ENCODE data around the gene SRRM5. TPM values are rescaled to one million over a fixed set of nuclear protein-coding genes. Genes with fewer than 3 reads are reported as not detected.

SRRM5 gene
- total RNA-seq, 1 donor from 2014 or later: 0.30 TPM

DNA sequence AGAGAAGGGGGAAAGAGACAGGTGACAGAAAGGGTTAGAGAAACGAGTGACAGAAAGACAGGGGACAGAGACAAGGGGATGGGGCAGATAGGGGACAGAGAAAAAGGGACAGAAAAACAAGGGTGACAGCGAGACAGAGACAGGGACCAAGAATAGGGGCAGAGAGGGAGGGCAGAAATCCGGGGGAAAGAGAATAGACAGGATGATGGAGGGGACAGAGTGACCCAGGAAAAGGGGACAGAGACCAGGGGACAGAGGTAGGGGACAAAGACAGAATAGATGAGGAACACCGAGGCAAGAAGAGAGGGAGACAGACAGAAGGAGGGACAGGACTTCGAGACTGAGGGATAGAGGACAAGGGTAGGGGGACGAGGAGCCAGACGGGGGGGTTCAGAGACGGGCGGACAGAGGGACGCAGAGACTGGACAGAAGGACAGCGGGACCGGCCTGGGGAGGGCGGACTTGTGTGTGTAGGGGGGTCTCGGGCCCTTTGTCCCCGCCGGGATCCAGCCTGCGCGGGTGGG, 27.2 kb downstream of the SRRM5 start:
- DNase-seq: no peak
- H3K27me3 ChIP-seq (ENCODE audit: low read depth): peaks cover 57% of the 10 kb centered on the region
- TF ChIP-seq, protein P1, sequence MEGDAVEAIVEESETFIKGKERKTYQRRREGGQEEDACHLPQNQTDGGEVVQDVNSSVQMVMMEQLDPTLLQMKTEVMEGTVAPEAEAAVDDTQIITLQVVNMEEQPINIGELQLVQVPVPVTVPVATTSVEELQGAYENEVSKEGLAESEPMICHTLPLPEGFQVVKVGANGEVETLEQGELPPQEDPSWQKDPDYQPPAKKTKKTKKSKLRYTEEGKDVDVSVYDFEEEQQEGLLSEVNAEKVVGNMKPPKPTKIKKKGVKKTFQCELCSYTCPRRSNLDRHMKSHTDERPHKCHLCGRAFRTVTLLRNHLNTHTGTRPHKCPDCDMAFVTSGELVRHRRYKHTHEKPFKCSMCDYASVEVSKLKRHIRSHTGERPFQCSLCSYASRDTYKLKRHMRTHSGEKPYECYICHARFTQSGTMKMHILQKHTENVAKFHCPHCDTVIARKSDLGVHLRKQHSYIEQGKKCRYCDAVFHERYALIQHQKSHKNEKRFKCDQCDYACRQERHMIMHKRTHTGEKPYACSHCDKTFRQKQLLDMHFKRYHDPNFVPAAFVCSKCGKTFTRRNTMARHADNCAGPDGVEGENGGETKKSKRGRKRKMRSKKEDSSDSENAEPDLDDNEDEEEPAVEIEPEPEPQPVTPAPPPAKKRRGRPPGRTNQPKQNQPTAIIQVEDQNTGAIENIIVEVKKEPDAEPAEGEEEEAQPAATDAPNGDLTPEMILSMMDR (IDR thresholded peaks at IDR 0.05; ENCODE audit: borderline replicate concordance): no peak
- intact Hi-C loops (cut with micrococcal nuclease): no loop called here
- H3K36me3 ChIP-seq: no peaks in the 10 kb centered on the region
- H3K9me3 ChIP-seq (replicated peaks): no peaks in the 10 kb centered on the region
- H3K4me3 ChIP-seq: peak overlapping the region; percentile 69
- peaks cover 8% of the 10 kb centered on the region for H3K4me1 ChIP-seq
- H3K27ac ChIP-seq (replicated peaks): no peak overlapping the region

DNA sequence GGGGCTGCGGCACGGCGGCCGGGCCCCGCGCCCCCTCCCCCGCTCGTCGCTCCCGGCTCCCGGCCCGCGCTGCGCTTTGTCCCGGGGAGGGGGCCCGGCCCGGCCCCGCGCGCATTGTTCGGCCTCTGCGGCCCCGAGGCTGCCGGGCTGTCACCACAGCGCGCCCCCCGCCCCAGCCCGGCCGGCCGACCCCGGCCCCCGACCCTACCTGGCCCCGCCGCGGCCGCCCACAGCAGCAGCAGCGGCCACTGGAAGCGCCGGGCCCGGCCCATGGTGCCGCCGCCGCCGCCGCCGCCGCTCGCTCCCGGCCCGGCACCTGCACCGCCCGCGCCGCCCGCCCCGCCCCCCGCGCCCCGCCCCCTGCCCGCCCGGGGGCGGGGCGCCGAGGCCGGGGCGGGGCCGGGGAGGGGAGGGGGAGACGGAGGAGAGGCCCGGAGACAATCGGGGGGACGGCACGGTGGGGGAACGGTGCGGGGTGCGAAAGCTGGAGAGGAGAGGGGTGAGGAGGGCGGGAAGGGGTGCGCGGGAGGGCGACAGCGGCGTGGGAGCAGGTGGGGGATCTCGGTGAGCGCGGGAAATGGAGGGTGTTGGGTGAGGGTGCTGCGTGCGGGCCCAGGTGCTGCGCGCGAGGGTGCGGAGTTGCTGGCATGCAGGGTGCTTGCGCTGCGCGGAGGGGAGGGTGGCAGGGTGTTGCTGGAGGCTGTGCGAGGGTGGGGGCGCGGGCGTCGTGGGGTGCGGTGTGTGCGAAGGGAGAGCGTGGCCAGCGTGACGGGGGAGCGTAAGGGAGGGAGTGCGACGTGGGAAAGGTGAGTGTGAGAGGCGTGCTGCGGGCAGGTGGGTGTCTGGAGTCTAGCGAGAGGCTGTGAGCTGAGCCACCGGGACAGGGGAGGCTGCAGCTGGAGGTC, 27.9 kb downstream of the SRRM5 start, which contains the start of gene CADM4:
CADM4 (minus strand) TSS at position 332 of the 905 bp plus-strand sequence; CDS start at position 272, 60 bp downstream.
- peaks cover 55% of the 10 kb centered on the region for H3K27me3 ChIP-seq (ENCODE audit: low read depth)
- TF ChIP-seq, protein P1 (IDR thresholded peaks at IDR 0.05; ENCODE audit: borderline replicate concordance): no peak
- H3K9me3 ChIP-seq (replicated peaks): no peaks in the 10 kb centered on the region
- H3K36me3 ChIP-seq: no peaks in the 10 kb centered on the region
- DNase-seq: peak; percentile 23
- H3K27ac ChIP-seq (replicated peaks): no peak within 1 kb of the TSS
- peaks cover 8% of the 10 kb centered on the region for H3K4me1 ChIP-seq
- peak within 1 kb of the TSS; percentile 69 for H3K4me3 ChIP-seq
- intact Hi-C loops (cut with micrococcal nuclease): no loop called here

DNA sequence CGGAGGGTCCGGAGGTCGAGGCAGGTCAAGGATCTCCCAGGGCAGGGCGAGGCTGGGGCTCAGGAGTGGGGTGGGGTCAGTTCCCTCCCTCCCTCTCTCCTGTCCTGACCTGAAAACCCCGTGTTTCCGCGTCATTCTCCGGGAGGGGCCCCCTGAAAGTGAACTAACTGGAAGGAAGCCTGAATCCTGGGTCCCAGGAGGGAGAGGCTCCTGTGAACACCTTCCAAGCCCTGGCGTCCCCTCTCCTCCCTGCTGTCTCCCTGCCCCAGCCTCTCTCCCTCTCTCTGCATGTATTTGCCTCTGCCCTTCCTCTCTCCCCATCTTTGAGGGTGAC, 28.5 kb downstream of the SRRM5 start:
- H3K27me3 ChIP-seq (ENCODE audit: low read depth): peaks cover 49% of the 10 kb centered on the region
- H3K36me3 ChIP-seq: no peaks in the 10 kb centered on the region
- H3K27ac ChIP-seq (replicated peaks): no peak overlapping the region
- no peaks in the 10 kb centered on the region for H3K9me3 ChIP-seq (replicated peaks)
- H3K4me3 ChIP-seq: peak overlapping the region; percentile 69
- DNase-seq: no peak
- TF ChIP-seq, protein P1 (IDR thresholded peaks at IDR 0.05; ENCODE audit: borderline replicate concordance): no peak
- intact Hi-C loops (cut with micrococcal nuclease): no loop called here
- H3K4me1 ChIP-seq: peaks cover 8% of the 10 kb centered on the region

DNA sequence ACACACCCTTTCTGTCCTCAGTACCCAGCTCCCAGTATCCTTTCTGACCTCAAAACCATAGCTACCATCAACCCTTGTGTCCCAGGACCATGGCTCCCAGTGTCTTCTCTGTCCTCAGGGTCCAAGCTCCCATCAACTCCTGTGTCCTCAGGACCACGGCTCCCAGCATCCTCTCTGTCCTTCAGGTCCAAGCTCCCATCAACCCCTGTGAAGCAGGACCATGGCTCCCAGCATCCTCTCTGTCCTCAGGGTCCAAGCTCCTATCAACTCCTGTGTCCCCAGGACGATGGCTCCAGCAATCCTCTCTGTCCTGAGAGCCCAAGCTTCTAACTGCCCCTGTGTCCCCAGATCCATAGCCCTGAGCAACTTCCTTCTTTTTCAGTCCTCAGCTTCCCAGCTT, 29.4 kb downstream of the SRRM5 start:
- TF ChIP-seq, protein P1 (IDR thresholded peaks at IDR 0.05; ENCODE audit: borderline replicate concordance): no peak
- Histone ChIP-seq H3K9me3 (replicated peaks) (no peaks in the 10 kb centered on the region), H3K4me1 (peaks cover 8% of the 10 kb centered on the region), H3K36me3 (peaks cover 3% of the 10 kb centered on the region), H3K27ac (replicated peaks) (no peak overlapping the region), H3K27me3 (ENCODE audit: low read depth) (peaks cover 43% of the 10 kb centered on the region), H3K4me3 (no peak overlapping the region)
- no peak for DNase-seq
- intact Hi-C loops (cut with micrococcal nuclease): no loop called here

DNA sequence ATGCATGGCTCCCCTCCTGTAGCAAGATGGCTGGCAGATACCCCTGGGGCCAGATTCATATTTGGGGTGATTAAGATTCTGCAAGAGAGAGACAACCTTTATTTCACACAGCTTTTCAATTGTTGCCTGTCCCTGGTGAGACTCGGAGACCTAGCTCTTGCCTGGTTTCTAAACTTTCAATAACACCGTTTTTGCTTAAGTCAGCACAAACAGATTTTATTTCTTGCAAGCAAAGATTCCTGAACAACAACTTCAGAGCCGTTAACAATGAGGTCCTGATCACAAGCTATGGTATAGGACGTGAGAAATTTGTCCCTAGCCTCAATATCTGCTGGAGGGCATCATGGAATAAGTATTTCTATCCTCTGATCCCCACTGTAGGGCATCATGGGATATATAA, 30.6 kb downstream of the SRRM5 start:
- H3K27me3 ChIP-seq (ENCODE audit: low read depth): peaks cover 33% of the 10 kb centered on the region
- H3K4me1 ChIP-seq: peaks cover 8% of the 10 kb centered on the region
- peaks cover 14% of the 10 kb centered on the region for H3K36me3 ChIP-seq
- H3K27ac ChIP-seq (replicated peaks): no peak overlapping the region
- no peaks in the 10 kb centered on the region for H3K9me3 ChIP-seq (replicated peaks)
- intact Hi-C loops (cut with micrococcal nuclease): no loop called here
- TF ChIP-seq, protein P1 (IDR thresholded peaks at IDR 0.05; ENCODE audit: borderline replicate concordance): no peak
- H3K4me3 ChIP-seq: no peak overlapping the region
- DNase-seq: no peak
